Loucy (cell line): ENCODE data around the gene RGS6.

Source experiments
- H2AFZ ChIP-seq: fragments of 200-600 bp; sonication (generic); 2 replicates; pipeline ENCODE4 v1.6.0; 2016; ENCODE audit warnings: antibody characterized with exemption, mild to moderate bottlenecking, low read length, moderate library complexity
- H3F3A ChIP-seq: fragments of 200-600 bp; 2 replicates; pipeline ENCODE4 v1.6.0; 2016; ENCODE audit warnings: antibody characterized with exemption, low read depth, mild to moderate bottlenecking
- H3K27me3 ChIP-seq: fragments of 200-600 bp; sonication (generic); 2 replicates; pipeline ENCODE4 v1.6.1; 2014; ENCODE audit warnings: low read length, mild to moderate bottlenecking; ENCODE audit not compliant: insufficient read depth, poor library complexity, severe bottlenecking
- H3K36me3 ChIP-seq: fragments of 200-600 bp; sonication (generic); 2 replicates; pipeline ENCODE4 v1.6.1; 2016; ENCODE audit warnings: low read length; ENCODE audit not compliant: insufficient read depth
- H3K4me1 ChIP-seq: fragments of 200-600 bp; sonication (generic); 2 replicates; pipeline ENCODE4 v1.5.1; 2014; ENCODE audit warnings: low read length, mild to moderate bottlenecking; ENCODE audit not compliant: insufficient read depth, poor library complexity, severe bottlenecking
- H3K4me2 ChIP-seq: fragments of 200-600 bp; sonication (generic); 2 replicates; pipeline ENCODE4 v1.6.0; 2014; ENCODE audit warnings: antibody characterized with exemption, low read length, low read depth, mild to moderate bottlenecking; ENCODE audit not compliant: poor library complexity, severe bottlenecking
- H3K4me3 ChIP-seq: fragments of 200-600 bp; sonication (generic); 2 replicates; pipeline ENCODE4 v1.5.1; 2014; ENCODE audit warnings: low read length, mild to moderate bottlenecking, mixed read lengths; ENCODE audit not compliant: poor library complexity, severe bottlenecking
- H3K79me2 ChIP-seq: fragments of 200-600 bp; sonication (generic); 2 replicates; pipeline ENCODE4 v1.6.1; 2014; ENCODE audit warnings: low read length; ENCODE audit not compliant: insufficient read depth
- H3K9ac ChIP-seq: fragments of 200-600 bp; sonication (generic); 2 replicates; pipeline ENCODE4 v1.6.0; 2014; ENCODE audit warnings: mild to moderate bottlenecking, low read depth, low read length, moderate library complexity; ENCODE audit not compliant: poor library complexity, severe bottlenecking
- H3K9me2 ChIP-seq: fragments of 200-600 bp; sonication (generic); replicated peaks from 2 replicates; pipeline ENCODE4 v1.6.1; 2016; ENCODE audit warnings: low read depth, low read length, mixed read lengths
- H3K9me3 ChIP-seq: fragments of 200-600 bp; sonication (generic); 2 replicates; pipeline ENCODE4 v1.6.1; 2014; ENCODE audit warnings: mild to moderate bottlenecking, antibody characterized with exemption, low read length, low read depth; ENCODE audit not compliant: insufficient read depth
- H4K20me1 ChIP-seq: fragments of 200-600 bp; sonication (generic); 2 replicates; pipeline ENCODE4 v1.6.0; 2014; ENCODE audit warnings: antibody characterized with exemption, low read length, mild to moderate bottlenecking; ENCODE audit not compliant: insufficient read depth, poor library complexity, severe bottlenecking
- CTCF ChIP-seq: fragments of 200-600 bp; sonication (generic); conservative IDR thresholded peaks from 2 replicates; pipeline ENCODE4 v1.5.1; 2014; ENCODE audit warnings: mild to moderate bottlenecking, antibody characterized with exemption, low read length
- EZH2phosphoT487 ChIP-seq: fragments of 200-600 bp; IDR thresholded peaks from 2 replicates; pipeline ENCODE4 v1.6.1; 2018; ENCODE audit warnings: antibody characterized with exemption, mild to moderate bottlenecking, moderate library complexity, borderline replicate concordance

RGS6 gene

GRCh38 chr14:71964716-71965115 lies 32.5 kb downstream of the RGS6 start:
- no peak overlapping the region for H2AFZ ChIP-seq
- H3K9me2 ChIP-seq, result no peaks in the 10 kb centered on the region
- peaks cover 2% of the 10 kb centered on the region; the same call in 1 of the 2 replicates for H3K36me3 ChIP-seq
- H4K20me1 ChIP-seq, result no peaks in the 10 kb centered on the region
- no peaks in the 10 kb centered on the region for H3K9me3 ChIP-seq
- H3K4me3 ChIP-seq, result no peak overlapping the region
- no peaks in the 10 kb centered on the region for H3K27me3 ChIP-seq
- no peak overlapping the region for H3K9ac ChIP-seq
- peaks cover 16% of the 10 kb centered on the region for H3K4me1 ChIP-seq
- no peak overlapping the region for H3K4me2 ChIP-seq
- H3K79me2 ChIP-seq, result no peaks in the 10 kb centered on the region
- H3F3A ChIP-seq, result 0 out of 2 replicates have a peak, but pooled peaks cover 5% of the 10 kb centered on the region
- TF ChIP-seq CTCF (no peak), EZH2phosphoT487 (no peak)

GRCh38 chr14:71966528-71966927 lies 34.3 kb downstream of the RGS6 start:
- Histone ChIP-seq H3K4me2 (no peak overlapping the region), H3K9ac (no peak overlapping the region), H3K36me3 (peaks cover 2% of the 10 kb centered on the region; the same call in 1 of the 2 replicates), H3K9me2 (no peaks in the 10 kb centered on the region), H3F3A (0 out of 2 replicates have a peak, but pooled peaks cover 5% of the 10 kb centered on the region), H4K20me1 (no peaks in the 10 kb centered on the region), H3K4me3 (no peak overlapping the region), H3K9me3 (no peaks in the 10 kb centered on the region), H2AFZ (no peak overlapping the region), H3K4me1 (peaks cover 16% of the 10 kb centered on the region), H3K27me3 (no peaks in the 10 kb centered on the region), H3K79me2 (no peaks in the 10 kb centered on the region; the same call in 1 of the 2 replicates)
- TF ChIP-seq CTCF (no peak), EZH2phosphoT487 (no peak)

- no peaks in the 10 kb centered on the region for H3K27me3 ChIP-seq
- H3K4me2 ChIP-seq, result no peak overlapping the region
- H2AFZ ChIP-seq, result no peak overlapping the region
- H3K9ac ChIP-seq, result no peak overlapping the region
- H3K4me1 ChIP-seq, result peaks cover 16% of the 10 kb centered on the region
- no peak for TF ChIP-seq CTCF
- no peak for TF ChIP-seq EZH2phosphoT487
- peaks cover 2% of the 10 kb centered on the region; the same call in 1 of the 2 replicates for H3K36me3 ChIP-seq
- 0 out of 2 replicates have a peak, but pooled peaks cover 5% of the 10 kb centered on the region for H3F3A ChIP-seq
- no peaks in the 10 kb centered on the region for H3K9me3 ChIP-seq
- H3K9me2 ChIP-seq, result no peaks in the 10 kb centered on the region
- H3K79me2 ChIP-seq, result no peaks in the 10 kb centered on the region; the same call in 1 of the 2 replicates
- no peak overlapping the region for H3K4me3 ChIP-seq
- no peaks in the 10 kb centered on the region for H4K20me1 ChIP-seq
These were observed 35.5 kb downstream of the RGS6 start for GRCh38 chr14:71967704-71968103.
